Neuronal stem cell (in vitro differentiated cells): Measurements from ENCODE around the gene ELP1.

Experiments
- DNase-seq: peaks from one replicate; pipeline ENCODE4 v3.0.0-alpha.2; 2013; ENCODE audit warnings: low spot score
- H2AFZ ChIP-seq: one replicate; pipeline ENCODE4 v1.6.1; 2013; ENCODE audit warnings: mild to moderate bottlenecking, low read length, inconsistent platforms
- H2AK5ac ChIP-seq: 2 replicates; pipeline ENCODE4 v1.6.1; 2013; ENCODE audit warnings: low read depth, mild to moderate bottlenecking, inconsistent platforms, low read length, moderate library complexity, mixed read lengths
- H2BK120ac ChIP-seq: 2 replicates; pipeline ENCODE4 v1.6.1; 2013; ENCODE audit warnings: low read depth, mild to moderate bottlenecking, inconsistent platforms, low read length, moderate library complexity, mixed read lengths
- H2BK12ac ChIP-seq: one replicate; pipeline ENCODE4 v1.6.1; 2013; ENCODE audit warnings: low read length, inconsistent platforms
- H2BK15ac ChIP-seq: 2 replicates; pipeline ENCODE4 v1.6.1; 2013; ENCODE audit warnings: mild to moderate bottlenecking, low read length, inconsistent platforms, mixed read lengths
- H2BK5ac ChIP-seq: one replicate; pipeline ENCODE4 v1.6.1; 2013; ENCODE audit warnings: inconsistent platforms, mild to moderate bottlenecking, low read length, moderate library complexity
- H3K14ac ChIP-seq: one replicate; pipeline ENCODE4 v1.6.1; 2013; ENCODE audit warnings: low read length, inconsistent platforms
- H3K18ac ChIP-seq: 2 replicates; pipeline ENCODE4 v1.6.1; 2013; ENCODE audit warnings: low read length, inconsistent platforms
- H3K23ac ChIP-seq: 2 replicates; pipeline ENCODE4 v1.6.1; 2013; ENCODE audit warnings: low read depth, mild to moderate bottlenecking, mixed read lengths, low read length, inconsistent platforms; ENCODE audit not compliant: poor library complexity
- H3K27ac ChIP-seq: replicated peaks from 3 replicates; pipeline ENCODE4 v1.5.1; 2013; ENCODE audit warnings: low read length, inconsistent platforms
- H3K27me3 ChIP-seq, 3 experiments: 2 replicates each; pipeline ENCODE4 v1.6.1; 2013; ENCODE audit warnings: low read length in 3 of 3, mild to moderate bottlenecking in 2 of 3, inconsistent platforms in 1 of 3, low read depth in 1 of 3, mixed read lengths in 1 of 3, moderate library complexity in 1 of 3; ENCODE audit not compliant: control insufficient read depth in 3 of 3, insufficient read depth in 3 of 3
- H3K36me3 ChIP-seq, 2 donors: replicated peaks in 1 of 2; 2 replicates each; pipeline ENCODE4 v1.6.1; 2013; ENCODE audit warnings: low read length in 2 of 2; ENCODE audit not compliant: control insufficient read depth in 2 of 2, insufficient read depth in 2 of 2
- H3K4ac ChIP-seq: 2 replicates; pipeline ENCODE4 v1.6.1; 2013; ENCODE audit warnings: inconsistent platforms, mild to moderate bottlenecking, low read length, moderate library complexity
- H3K4me1 ChIP-seq, 2 donors: 1 replicate in 1 of 2; 2 replicates in 1 of 2; pipeline ENCODE4 v1.6.1; 2013; ENCODE audit warnings: low read length in 2 of 2, low read depth in 1 of 2; ENCODE audit not compliant: control insufficient read depth in 2 of 2, insufficient read depth in 1 of 2
- H3K4me2 ChIP-seq: one replicate; pipeline ENCODE4 v1.6.1; 2013; ENCODE audit warnings: mild to moderate bottlenecking, low read length, inconsistent platforms; ENCODE audit not compliant: insufficient read depth, poor library complexity, severe bottlenecking
- H3K4me3 ChIP-seq, 2 donors: 2 replicates each; pipeline ENCODE4 v1.5.1; 2013; ENCODE audit warnings: low read length in 2 of 2, mild to moderate bottlenecking in 2 of 2, inconsistent platforms in 1 of 2, moderate library complexity in 1 of 2
- H3K79me1 ChIP-seq: one replicate; pipeline ENCODE4 v1.6.1; 2013; ENCODE audit warnings: low read depth, mild to moderate bottlenecking, inconsistent platforms, low read length, moderate library complexity
- H3K9ac ChIP-seq: one replicate; pipeline ENCODE4 v1.6.1; 2013; ENCODE audit warnings: mild to moderate bottlenecking, low read depth, low read length, inconsistent platforms; ENCODE audit not compliant: poor library complexity
- H3K9me3 ChIP-seq, 2 donors: replicated peaks in 1 of 2; 2 replicates each; pipeline versions ENCODE3 to v1.6.1; 2013; ENCODE audit warnings: low read length in 2 of 2, mild to moderate bottlenecking in 2 of 2, inconsistent platforms in 1 of 2, low read depth in 1 of 2, mixed read lengths in 1 of 2, moderate library complexity in 1 of 2; ENCODE audit not compliant: control insufficient read depth in 2 of 2, insufficient read depth in 1 of 2
- H4K8ac ChIP-seq: one replicate; pipeline ENCODE4 v1.6.1; 2013; ENCODE audit warnings: low read depth, mild to moderate bottlenecking, inconsistent platforms, low read length, moderate library complexity
- H4K91ac ChIP-seq: one replicate; pipeline ENCODE4 v1.6.1; 2013; ENCODE audit warnings: low read length, low read depth, mild to moderate bottlenecking, inconsistent platforms; ENCODE audit not compliant: poor library complexity
- WGBS, 2 donors: extraction: QIAGEN DNeasy Blood & Tissue Kit; methylation state at CpG; one replicate each; pipeline ENCODE4 v1.1.7; 2013; ENCODE audit warnings: missing lambda C conversion rate in 2 of 2, mixed read lengths in 1 of 2; ENCODE audit not compliant: insufficient read length in 2 of 2, insufficient replicate concordance in 1 of 2; ENCODE audit errors: extremely low coverage in 2 of 2; 5-methylcytosine and 5-hydroxymethylcytosine counted together

Gene ELP1

DNA sequence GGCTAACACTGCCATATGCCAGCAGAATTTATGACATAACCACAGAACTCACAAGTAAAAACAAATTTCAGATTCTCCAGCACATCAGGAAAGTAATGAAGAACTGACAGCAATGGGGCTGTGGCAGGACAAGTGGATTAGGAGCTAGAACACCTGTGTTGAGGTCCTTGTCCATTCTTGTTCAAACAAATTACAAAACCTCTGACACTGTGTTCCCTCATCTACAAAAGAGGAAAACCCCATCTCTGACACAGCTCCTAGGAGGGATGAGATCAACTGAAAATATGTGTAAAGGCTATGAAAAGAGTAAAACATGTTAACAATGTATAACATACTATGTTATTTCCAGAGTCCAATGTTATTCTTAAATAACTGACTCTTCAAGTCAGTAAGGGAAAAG, 23.5 kb downstream of the ELP1 start:
- no peak overlapping the region for H2BK15ac ChIP-seq
- peaks cover 2% of the 10 kb centered on the region for H3K79me1 ChIP-seq
- H3K18ac ChIP-seq = no peak overlapping the region
- no peak overlapping the region for H2BK120ac ChIP-seq
- no peak overlapping the region for H2BK12ac ChIP-seq
- no peak overlapping the region for H2AFZ ChIP-seq
- H3K36me3 ChIP-seq = peaks cover 29 to 96% of the 10 kb centered on the region in 2 donors
- DNase-seq = no peak
- H3K27me3 ChIP-seq = no peaks in the 10 kb centered on the region
- H3K9ac ChIP-seq = no peak overlapping the region
- H3K23ac ChIP-seq = no peak overlapping the region
- H3K4me1 ChIP-seq = no peaks in the 10 kb centered on the region
- H3K4me2 ChIP-seq = no peak overlapping the region
- H2BK5ac ChIP-seq = no peak overlapping the region
- H3K9me3 ChIP-seq = no peaks in the 10 kb centered on the region
- H3K4ac ChIP-seq = no peak overlapping the region
- H2AK5ac ChIP-seq = no peak overlapping the region
- no peak overlapping the region for H3K27ac ChIP-seq
- no peak overlapping the region for H3K4me3 ChIP-seq
- no peak overlapping the region for H3K14ac ChIP-seq
- no peak overlapping the region for H4K91ac ChIP-seq
- no peak overlapping the region for H4K8ac ChIP-seq

DNA sequence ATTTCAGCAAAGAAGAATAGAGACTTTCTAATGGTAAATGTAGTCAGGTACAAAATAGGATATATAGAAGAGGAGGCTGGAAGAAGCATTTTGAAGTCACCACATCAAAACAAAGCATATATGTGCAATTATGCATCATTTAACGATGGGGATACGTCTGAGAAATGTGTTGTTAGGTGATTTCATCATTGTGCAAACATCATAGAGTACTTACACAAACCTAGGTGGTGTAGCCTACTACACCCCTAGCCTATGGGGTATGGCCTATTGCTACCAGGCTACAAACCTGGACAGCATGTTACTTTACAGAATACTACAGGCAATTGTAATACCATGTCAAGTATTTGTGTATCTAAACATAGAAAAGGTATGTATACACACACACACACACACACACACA, 28.4 kb downstream of the ELP1 start:
- Histone ChIP-seq H4K8ac (no peak overlapping the region), H2AK5ac (no peak overlapping the region), H2AFZ (no peak overlapping the region), H3K4ac (no peak overlapping the region), H3K9me3 (no peaks in the 10 kb centered on the region), H2BK15ac (no peak overlapping the region), H3K36me3 (peaks cover 28 to 96% of the 10 kb centered on the region in 2 donors), H3K9ac (no peak overlapping the region), H3K4me2 (no peak overlapping the region), H2BK12ac (no peak overlapping the region), H3K27me3 (no peaks in the 10 kb centered on the region), H2BK120ac (no peak overlapping the region), H3K27ac (no peak overlapping the region), H3K79me1 (peaks cover 2% of the 10 kb centered on the region), H3K14ac (no peak overlapping the region), H3K18ac (no peak overlapping the region), H3K4me3 (no peak overlapping the region), H2BK5ac (no peak overlapping the region), H4K91ac (no peak overlapping the region), H3K23ac (no peak overlapping the region), H3K4me1 (no peaks in the 10 kb centered on the region)
- DNase-seq = no peak
- WGBS, 2 donors = no CpG with 5 or more reads among the region's 2 CpGs

DNA sequence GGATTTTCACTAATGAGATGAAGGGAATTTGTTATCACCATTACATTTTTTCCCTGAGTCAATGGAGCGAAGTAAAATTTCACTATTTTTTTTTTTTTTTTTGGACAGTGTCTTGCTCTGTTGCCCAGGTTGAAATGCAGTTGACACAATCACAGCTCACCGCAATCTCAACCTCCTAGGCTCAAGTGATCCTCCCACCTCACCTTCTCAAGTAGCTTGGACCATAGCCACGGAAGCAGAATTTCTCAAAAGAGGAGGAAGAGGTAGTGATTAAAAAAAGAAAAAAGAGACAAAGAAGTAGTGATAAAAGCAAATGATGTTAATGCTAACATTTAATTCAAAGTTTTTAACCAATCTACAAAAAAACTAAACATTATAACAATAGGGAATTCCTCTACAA, 29.8 kb downstream of the ELP1 start:
- Histone ChIP-seq H2BK120ac (no peak overlapping the region), H4K8ac (no peak overlapping the region), H2BK15ac (no peak overlapping the region), H3K23ac (no peak overlapping the region), H3K14ac (no peak overlapping the region), H2BK5ac (no peak overlapping the region), H2AFZ (no peak overlapping the region), H3K9me3 (no peaks in the 10 kb centered on the region), H3K4me1 (no peaks in the 10 kb centered on the region), H2BK12ac (no peak overlapping the region), H2AK5ac (no peak overlapping the region), H3K36me3 (peaks cover 29 to 96% of the 10 kb centered on the region in 2 donors), H3K4me2 (no peak overlapping the region), H3K4ac (no peak overlapping the region), H3K9ac (no peak overlapping the region), H3K18ac (no peak overlapping the region), H3K79me1 (peaks cover 2% of the 10 kb centered on the region), H3K27me3 (no peaks in the 10 kb centered on the region), H3K4me3 (no peak overlapping the region), H3K27ac (no peak overlapping the region), H4K91ac (no peak overlapping the region)
- no CpG with 5 or more reads among the region's 3 CpGs for WGBS, 2 donors
- no peak for DNase-seq

DNA sequence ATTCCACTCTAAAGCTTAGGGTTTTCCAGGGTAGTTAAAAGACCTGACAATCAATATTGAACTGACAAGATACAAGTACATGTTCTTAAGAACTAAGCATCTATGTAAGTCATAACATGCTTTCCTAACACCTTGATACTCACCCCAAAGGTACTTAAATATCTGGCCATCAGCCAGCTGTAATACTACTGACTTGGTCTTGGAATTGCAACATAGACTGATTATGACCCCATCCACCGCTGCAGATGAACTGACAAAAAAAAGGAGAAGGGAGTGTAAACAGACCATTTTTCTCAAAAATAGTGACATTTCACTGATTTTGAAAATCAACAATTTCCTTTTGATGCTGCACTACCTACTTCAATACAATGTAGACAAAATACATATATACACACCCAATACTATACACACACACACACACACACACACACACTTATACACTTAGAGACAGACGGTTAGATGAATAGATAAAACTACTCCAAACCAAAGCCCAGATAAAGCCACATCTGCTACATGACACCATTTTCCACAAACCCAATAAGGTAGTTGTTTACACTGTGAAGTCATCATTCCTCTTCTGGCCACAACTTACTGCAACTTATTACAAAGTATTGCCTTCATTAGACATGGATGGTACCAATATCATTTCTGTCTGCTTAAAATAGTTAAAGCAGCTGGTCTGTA, 30.4 kb downstream of the ELP1 start:
- Histone ChIP-seq H3K27ac (no peak overlapping the region), H2BK5ac (no peak overlapping the region), H2BK120ac (no peak overlapping the region), H3K18ac (no peak overlapping the region), H3K4me2 (no peak overlapping the region), H3K4me1 (no peaks in the 10 kb centered on the region), H3K4me3 (no peak overlapping the region), H3K27me3 (no peaks in the 10 kb centered on the region), H2AFZ (no peak overlapping the region), H2AK5ac (no peak overlapping the region), H3K23ac (no peak overlapping the region), H2BK12ac (no peak overlapping the region), H3K9me3 (no peaks in the 10 kb centered on the region), H3K14ac (no peak overlapping the region), H4K91ac (no peak overlapping the region), H3K4ac (no peak overlapping the region), H3K36me3 (peaks cover 27 to 95% of the 10 kb centered on the region in 2 donors), H3K9ac (no peak overlapping the region), H2BK15ac (no peak overlapping the region), H4K8ac (no peak overlapping the region), H3K79me1 (peaks cover 2% of the 10 kb centered on the region)
- WGBS, 2 donors = no CpG with 5 or more reads among the region's 2 CpGs
- no peak for DNase-seq
